BE2C (cell line): ENCODE results near the gene OPCML.

Experiments used
- DNase-seq: peaks from one replicate; pipeline ENCODE4 v3.0.0-alpha.2; 2020
- H3K27me3 ChIP-seq: fragments of 250-450 bp; sonication (Bioruptor Pico); 2 replicates; pipeline ENCODE4 v1.5.1; 2020; ENCODE audit warnings: mild to moderate bottlenecking
- H3K36me3 ChIP-seq: fragments of 250-450 bp; sonication (Bioruptor Pico); 2 replicates; pipeline ENCODE4 v1.5.1; 2020; ENCODE audit warnings: mild to moderate bottlenecking
- H3K4me1 ChIP-seq: fragments of 250-450 bp; sonication (Bioruptor Pico); 2 replicates; pipeline ENCODE4 v1.5.1; 2020
- H3K4me3 ChIP-seq: 2 replicates; pipeline ENCODE4 v1.5.1; 2011; ENCODE audit warnings: low read depth, low read length
- H3K9me3 ChIP-seq: fragments of 250-450 bp; sonication (Bioruptor Pico); 2 replicates; pipeline ENCODE4 v1.5.1; 2020
- CTCF ChIP-seq: IDR thresholded peaks from 2 replicates; pipeline ENCODE4 v1.5.1; 2012; ENCODE audit warnings: mild to moderate bottlenecking, low read depth, low read length

The OPCML gene

DNA sequence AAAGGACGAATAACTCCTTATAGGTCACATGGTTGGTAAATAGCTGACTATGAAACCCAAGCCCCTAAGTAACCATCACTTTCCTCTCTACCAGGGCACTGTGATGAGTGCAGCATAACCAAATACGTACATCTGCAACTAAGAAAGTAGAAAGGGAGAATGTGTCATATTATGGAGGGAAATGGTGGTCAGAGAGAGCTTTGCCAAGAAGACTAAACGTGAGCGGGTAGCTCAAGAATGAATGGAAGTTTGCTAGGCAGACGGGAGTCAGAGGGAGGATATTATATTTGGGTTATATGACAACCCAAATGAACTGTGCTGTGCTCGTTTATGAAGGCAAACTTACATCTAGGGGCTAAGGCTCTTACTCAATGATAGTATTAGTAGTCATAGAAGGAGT is 537.3 kb downstream of the OPCML start:
- H3K27me3 ChIP-seq, result no peaks in the 10 kb centered on the region
- no peaks in the 10 kb centered on the region for H3K4me1 ChIP-seq
- H3K9me3 ChIP-seq, result no peaks in the 10 kb centered on the region
- no peak for TF ChIP-seq CTCF
- no peak for DNase-seq
- no peak overlapping the region for H3K4me3 ChIP-seq
- no peaks in the 10 kb centered on the region for H3K36me3 ChIP-seq

DNA sequence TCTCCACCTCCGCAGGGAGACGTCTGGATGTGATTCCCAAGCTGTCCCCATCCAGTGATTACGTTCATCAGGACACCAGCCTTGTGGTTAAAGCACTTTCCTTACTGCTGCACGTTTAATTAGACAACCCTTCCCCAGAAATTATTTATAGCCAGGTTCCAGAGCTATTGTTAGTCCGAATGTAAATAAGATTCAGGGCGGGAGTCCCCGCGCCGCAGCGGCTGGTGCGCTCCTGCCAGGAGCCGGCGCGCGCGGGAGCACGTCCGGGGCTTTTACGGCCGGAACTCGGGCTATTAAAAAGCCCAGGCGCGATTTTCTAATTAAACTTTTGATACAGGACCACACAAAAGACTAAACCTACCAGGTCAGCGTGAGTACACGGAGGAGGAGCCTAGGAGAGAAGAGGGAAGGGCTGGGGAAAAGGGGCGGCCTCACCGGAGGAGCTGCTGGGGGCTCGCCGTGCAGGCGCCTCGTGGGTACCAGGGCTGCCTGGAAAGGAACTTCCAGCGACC is 538.3 kb downstream of the OPCML start:
- no peak for DNase-seq
- H3K9me3 ChIP-seq, result no peaks in the 10 kb centered on the region
- H3K27me3 ChIP-seq, result no peaks in the 10 kb centered on the region
- no peak overlapping the region for H3K4me3 ChIP-seq
- no peaks in the 10 kb centered on the region for H3K36me3 ChIP-seq
- no peak for TF ChIP-seq CTCF
- no peaks in the 10 kb centered on the region for H3K4me1 ChIP-seq

DNA sequence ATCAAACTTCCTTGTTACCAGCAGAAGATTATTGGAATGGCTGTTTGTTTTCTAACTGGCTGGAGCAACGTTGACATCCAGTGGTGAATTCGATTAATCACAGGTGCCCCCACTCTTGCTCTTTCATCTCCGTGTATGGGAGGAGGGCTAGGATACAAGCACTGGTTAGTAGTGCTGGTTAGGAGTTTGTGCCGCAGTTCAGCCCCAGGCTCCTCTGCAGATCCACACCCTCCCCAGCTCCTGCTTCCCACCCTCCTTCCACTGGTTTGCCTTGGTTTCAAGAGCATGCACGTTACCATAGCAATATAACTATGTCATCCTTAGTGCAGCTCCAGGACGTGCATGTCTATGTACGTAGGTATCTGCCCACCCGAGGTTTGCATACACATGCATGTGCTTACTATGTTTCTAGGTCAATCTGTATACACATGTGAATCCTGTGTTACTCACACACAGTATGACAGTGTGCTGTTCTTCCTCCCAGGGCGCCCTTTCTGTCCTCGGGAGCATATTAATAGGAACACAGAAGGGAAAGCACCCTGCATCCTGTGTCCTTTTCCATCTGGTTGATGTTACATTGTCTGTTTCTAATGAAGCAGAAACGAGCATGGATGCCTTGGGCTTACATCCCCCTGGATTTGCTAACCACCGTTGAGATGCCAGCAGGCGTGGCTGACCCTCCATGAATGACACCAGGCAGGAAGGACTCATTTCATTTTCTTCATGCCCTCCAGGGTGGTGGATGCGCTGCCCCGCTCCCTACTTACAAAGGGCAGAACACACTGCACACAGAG is 539.3 kb downstream of the OPCML start:
- H3K27me3 ChIP-seq, result no peaks in the 10 kb centered on the region
- H3K9me3 ChIP-seq, result no peaks in the 10 kb centered on the region
- H3K4me3 ChIP-seq, result no peak overlapping the region
- DNase-seq, result no peak
- no peaks in the 10 kb centered on the region for H3K4me1 ChIP-seq
- H3K36me3 ChIP-seq, result no peaks in the 10 kb centered on the region
- TF ChIP-seq CTCF, result no peak

DNA sequence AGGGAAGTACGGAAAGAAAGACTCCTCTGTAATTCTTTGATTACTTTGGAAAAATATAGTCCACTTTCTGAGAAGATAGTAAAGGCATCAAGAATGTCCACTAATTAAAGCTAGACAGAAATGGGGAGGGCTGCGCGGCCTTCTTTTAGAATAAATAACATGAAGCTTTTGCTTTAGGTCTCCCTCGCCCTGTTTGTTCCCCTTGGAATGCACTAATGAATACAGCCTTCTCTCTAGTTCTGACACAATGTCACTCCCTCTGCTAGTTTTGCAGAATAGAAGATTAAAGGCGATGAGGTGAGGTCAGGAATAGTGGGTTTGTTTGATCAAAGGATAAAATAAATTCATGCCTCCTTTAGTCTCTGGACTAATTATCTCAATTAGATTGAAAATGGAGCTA is 543.9 kb downstream of the OPCML start:
- no peak for DNase-seq
- Histone ChIP-seq H3K4me1 (no peaks in the 10 kb centered on the region), H3K4me3 (no peak overlapping the region), H3K36me3 (no peaks in the 10 kb centered on the region), H3K27me3 (no peaks in the 10 kb centered on the region), H3K9me3 (no peaks in the 10 kb centered on the region)
- no peak for TF ChIP-seq CTCF

GRCh38 chr11:132987936-132988335 is 544.4 kb downstream of the OPCML start:
- no peak for TF ChIP-seq CTCF
- H3K36me3 ChIP-seq, result no peaks in the 10 kb centered on the region
- H3K4me1 ChIP-seq, result no peaks in the 10 kb centered on the region
- no peaks in the 10 kb centered on the region for H3K27me3 ChIP-seq
- no peak for DNase-seq
- no peaks in the 10 kb centered on the region for H3K9me3 ChIP-seq
- no peak overlapping the region for H3K4me3 ChIP-seq

- no peak overlapping the region for H3K4me3 ChIP-seq
- H3K27me3 ChIP-seq, result no peaks in the 10 kb centered on the region
- no peak for DNase-seq
- H3K36me3 ChIP-seq, result no peaks in the 10 kb centered on the region
- H3K9me3 ChIP-seq, result 0 out of 2 replicates have a peak, but pooled peaks cover 3% of the 10 kb centered on the region
- TF ChIP-seq CTCF, result no peak
- no peaks in the 10 kb centered on the region for H3K4me1 ChIP-seq
Measured at GRCh38 chr11:132983641-132983978, 548.7 kb downstream of the OPCML start.
